GM19397 (cell line): ENCODE results near the gene SMCO4.
"Not testable (repeated sequence)": the region's sequence is repeated elsewhere in the genome, so short reads cannot be mapped to it uniquely, and the experiment has no call there.

Source experiments
- ATAC-seq: cut with Tn5 transposase; IDR thresholded peaks from one replicate; pipeline ENCODE4 v1.9.1; 2021; ENCODE audit warnings: mild to moderate bottlenecking, moderate library complexity; ENCODE audit not compliant: unreplicated experiment

The SMCO4 gene

GRCh38 chr11:93481279-93481678, 61.9 kb downstream of the SMCO4 start:
- no peak for ATAC-seq

- ATAC-seq, result no peak
These were observed 62.4 kb downstream of the SMCO4 start for GRCh38 chr11:93480756-93481155.

GRCh38 chr11:93480256-93480655, 62.9 kb downstream of the SMCO4 start:
- no peak for ATAC-seq

GRCh38 chr11:93478841-93479240, 64.3 kb downstream of the SMCO4 start:
- no peak for ATAC-seq

- ATAC-seq, result no peak
These were observed 65.4 kb downstream of the SMCO4 start for GRCh38 chr11:93477684-93478234.

- ATAC-seq, result no peak
These were observed 66.4 kb downstream of the SMCO4 start for GRCh38 chr11:93476796-93477195.

GRCh38 chr11:93474123-93474522, 69.1 kb downstream of the SMCO4 start:
- no peak for ATAC-seq

GRCh38 chr11:93468290-93468689, 74.9 kb downstream of the SMCO4 start:
- no peak for ATAC-seq

GRCh38 chr11:93467054-93467453, 76.1 kb downstream of the SMCO4 start:
- ATAC-seq, result no peak

- ATAC-seq, result no peak
These were observed 78.2 kb downstream of the SMCO4 start for GRCh38 chr11:93464927-93465540.

GRCh38 chr11:93463666-93464065, 79.5 kb downstream of the SMCO4 start:
- ATAC-seq, result not testable (repeated sequence)

- ATAC-seq, result no peak
These were observed 84.9 kb downstream of the SMCO4 start for GRCh38 chr11:93458286-93458685.

GRCh38 chr11:93444617-93445073, 98.5 kb downstream of the SMCO4 start:
- ATAC-seq, result no peak

- ATAC-seq, result not testable (repeated sequence)
These were observed 100.0 kb downstream of the SMCO4 start for GRCh38 chr11:93443232-93443631.

- no peak for ATAC-seq
These were observed 110.9 kb downstream of the SMCO4 start for GRCh38 chr11:93432247-93432646.
